PFSK-1 (cell line): ENCODE measurements around the gene KCNIP1.

Experiments
- FOXP2 ChIP-seq: optimal IDR thresholded peaks from 2 replicates; pipeline ENCODE3; 2011; ENCODE audit warnings: borderline replicate concordance, control low read depth, inconsistent platforms; ENCODE audit not compliant: insufficient read depth; ENCODE audit errors: extremely low read length, extremely low read depth
- POLR2AphosphoS5 ChIP-seq: IDR thresholded peaks from 2 replicates; pipeline ENCODE4 v1.6.1; 2012; ENCODE audit warnings: low read depth, mild to moderate bottlenecking, control low read depth, low read length, moderate library complexity
- SIN3A ChIP-seq: IDR thresholded peaks from 2 replicates; pipeline ENCODE4 v1.6.1; 2012; ENCODE audit warnings: mild to moderate bottlenecking, low read length, moderate library complexity, borderline replicate concordance; ENCODE audit not compliant: insufficient read depth
- TAF1 ChIP-seq: IDR thresholded peaks from 2 replicates; pipeline ENCODE4 v1.6.1; 2012; ENCODE audit warnings: low read length, control low read depth, borderline replicate concordance; ENCODE audit not compliant: insufficient read depth
- TF ChIP-seq, protein P1 (sequence below), 2 experiments: IDR thresholded peaks; 2 replicates each; pipeline versions ENCODE4 v1.6.1 to v1.8.0; 2011 to 2012; ENCODE audit warnings: low read depth in 2 of 2, low read length in 2 of 2, control low read depth in 1 of 2, inconsistent platforms in 1 of 2, mild to moderate bottlenecking in 1 of 2, moderate library complexity in 1 of 2; ENCODE audit not compliant: insufficient read depth in 1 of 2

KCNIP1 gene

DNA sequence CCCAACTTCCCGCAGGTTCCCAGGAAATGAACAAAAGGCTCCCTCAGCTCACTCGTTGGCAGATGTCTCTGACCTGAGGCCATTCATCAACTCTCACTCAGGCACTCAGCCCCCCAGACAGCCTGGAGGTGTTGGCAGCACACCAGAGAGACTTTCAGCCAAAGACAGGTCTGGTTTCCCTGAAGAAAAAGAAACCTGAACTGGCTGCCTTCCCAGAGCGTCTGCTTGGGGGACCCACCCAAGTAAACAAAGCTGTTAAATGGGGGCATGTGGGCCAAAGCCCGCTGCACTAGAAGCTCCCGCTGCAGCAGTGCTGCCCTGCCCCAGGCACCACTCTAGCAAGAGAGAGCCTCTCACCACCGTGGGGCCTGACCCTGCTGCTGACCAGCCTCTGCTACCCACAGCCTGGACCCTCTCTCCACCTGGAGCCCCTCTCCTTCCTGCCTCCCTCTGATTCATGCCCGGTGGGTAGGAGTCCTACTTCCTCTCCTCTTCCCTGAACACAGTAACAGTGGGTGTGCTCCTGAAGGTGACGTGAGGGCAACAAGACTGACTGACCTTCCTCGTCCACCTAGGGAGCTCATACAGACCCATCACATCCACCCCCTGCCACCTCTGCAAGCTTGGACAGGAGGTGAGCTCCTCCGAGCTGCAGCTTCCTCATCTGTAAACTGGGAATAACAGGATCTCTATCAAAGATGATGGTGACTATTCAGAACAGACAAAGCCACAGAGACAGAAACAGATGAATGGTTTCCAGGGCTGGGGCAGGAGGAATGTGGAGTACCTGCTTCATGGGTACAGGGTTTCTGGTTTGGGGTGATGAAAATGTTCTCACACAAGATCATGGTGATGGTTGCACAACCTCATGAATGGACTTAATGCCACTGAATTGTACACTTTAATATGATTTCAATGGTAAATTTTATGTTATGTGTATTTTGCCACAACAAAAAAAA is 248.7 kb downstream of the KCNIP1 start:
- TF ChIP-seq FOXP2: no peak
- TF ChIP-seq POLR2AphosphoS5: no peak
- TF ChIP-seq, protein P1, sequence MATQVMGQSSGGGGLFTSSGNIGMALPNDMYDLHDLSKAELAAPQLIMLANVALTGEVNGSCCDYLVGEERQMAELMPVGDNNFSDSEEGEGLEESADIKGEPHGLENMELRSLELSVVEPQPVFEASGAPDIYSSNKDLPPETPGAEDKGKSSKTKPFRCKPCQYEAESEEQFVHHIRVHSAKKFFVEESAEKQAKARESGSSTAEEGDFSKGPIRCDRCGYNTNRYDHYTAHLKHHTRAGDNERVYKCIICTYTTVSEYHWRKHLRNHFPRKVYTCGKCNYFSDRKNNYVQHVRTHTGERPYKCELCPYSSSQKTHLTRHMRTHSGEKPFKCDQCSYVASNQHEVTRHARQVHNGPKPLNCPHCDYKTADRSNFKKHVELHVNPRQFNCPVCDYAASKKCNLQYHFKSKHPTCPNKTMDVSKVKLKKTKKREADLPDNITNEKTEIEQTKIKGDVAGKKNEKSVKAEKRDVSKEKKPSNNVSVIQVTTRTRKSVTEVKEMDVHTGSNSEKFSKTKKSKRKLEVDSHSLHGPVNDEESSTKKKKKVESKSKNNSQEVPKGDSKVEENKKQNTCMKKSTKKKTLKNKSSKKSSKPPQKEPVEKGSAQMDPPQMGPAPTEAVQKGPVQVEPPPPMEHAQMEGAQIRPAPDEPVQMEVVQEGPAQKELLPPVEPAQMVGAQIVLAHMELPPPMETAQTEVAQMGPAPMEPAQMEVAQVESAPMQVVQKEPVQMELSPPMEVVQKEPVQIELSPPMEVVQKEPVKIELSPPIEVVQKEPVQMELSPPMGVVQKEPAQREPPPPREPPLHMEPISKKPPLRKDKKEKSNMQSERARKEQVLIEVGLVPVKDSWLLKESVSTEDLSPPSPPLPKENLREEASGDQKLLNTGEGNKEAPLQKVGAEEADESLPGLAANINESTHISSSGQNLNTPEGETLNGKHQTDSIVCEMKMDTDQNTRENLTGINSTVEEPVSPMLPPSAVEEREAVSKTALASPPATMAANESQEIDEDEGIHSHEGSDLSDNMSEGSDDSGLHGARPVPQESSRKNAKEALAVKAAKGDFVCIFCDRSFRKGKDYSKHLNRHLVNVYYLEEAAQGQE (IDR thresholded peaks at IDR 0.05; ENCODE audit: insufficient read depth in 1 of 2, low read depth in 2 of 2, low read length in 2 of 2): no peak
- no peak for TF ChIP-seq SIN3A
- TF ChIP-seq TAF1: no peak

DNA sequence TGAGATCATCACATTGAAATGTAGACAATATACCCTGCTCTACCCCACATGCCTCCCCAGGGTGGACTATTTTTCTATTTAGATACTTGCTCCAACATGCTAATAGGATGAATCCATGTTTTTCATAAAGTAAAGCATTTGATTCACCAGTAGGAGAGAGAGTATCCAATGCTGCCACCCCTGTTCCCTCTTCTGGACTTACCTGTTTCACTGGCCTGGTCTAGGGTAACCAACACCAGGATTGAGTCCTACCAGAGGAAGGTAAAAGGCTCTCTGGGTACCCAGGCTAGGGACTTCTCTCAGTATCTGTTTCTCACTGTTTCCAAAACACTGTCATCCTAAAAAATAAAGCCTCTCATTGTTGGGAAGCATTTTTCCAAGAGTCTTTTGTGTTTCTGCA is 249.5 kb downstream of the KCNIP1 start:
- TF ChIP-seq, protein P1 (IDR thresholded peaks at IDR 0.05; ENCODE audit: insufficient read depth in 1 of 2, low read depth in 2 of 2, low read length in 2 of 2): no peak
- TF ChIP-seq TAF1: no peak
- TF ChIP-seq POLR2AphosphoS5: no peak
- TF ChIP-seq FOXP2: no peak
- no peak for TF ChIP-seq SIN3A

- no peak for TF ChIP-seq TAF1
- no peak for TF ChIP-seq FOXP2
- TF ChIP-seq SIN3A: no peak
- TF ChIP-seq, protein P1 (IDR thresholded peaks at IDR 0.05; ENCODE audit: insufficient read depth in 1 of 2, low read depth in 2 of 2, low read length in 2 of 2): no peak
- no peak for TF ChIP-seq POLR2AphosphoS5
Observed at GRCh38 chr5:170755679-170756456, 252.0 kb downstream of the KCNIP1 start.

DNA sequence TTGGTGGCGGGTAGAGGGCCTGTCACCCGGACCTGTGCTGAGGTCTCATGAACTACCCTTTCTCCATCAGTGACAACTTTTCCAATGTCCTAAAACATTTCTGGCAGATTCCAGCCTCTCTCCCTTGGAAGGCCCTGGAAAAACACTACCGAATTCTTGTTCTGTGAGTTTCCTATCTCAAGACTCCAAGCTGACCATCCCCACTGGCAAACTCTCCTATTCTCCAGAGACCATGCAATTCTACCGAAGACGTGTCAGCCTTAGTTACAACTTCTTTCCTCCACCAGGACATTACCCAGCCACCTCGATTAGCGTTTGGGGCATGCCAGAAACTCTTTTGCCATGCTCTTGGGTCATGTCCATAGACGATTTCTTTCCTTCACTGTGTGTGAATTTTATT is 252.9 kb downstream of the KCNIP1 start:
- no peak for TF ChIP-seq TAF1
- TF ChIP-seq POLR2AphosphoS5: no peak
- no peak for TF ChIP-seq SIN3A
- TF ChIP-seq, protein P1 (IDR thresholded peaks at IDR 0.05; ENCODE audit: insufficient read depth in 1 of 2, low read depth in 2 of 2, low read length in 2 of 2): no peak
- no peak for TF ChIP-seq FOXP2
